Keratinocyte (primary cell): ENCODE data around the gene RFTN1.

ENCODE experiments used
- CTCF ChIP-seq, 3 experiments: IDR thresholded peaks in 1 of 3; conservative IDR thresholded peaks in 1 of 3; optimal IDR thresholded peaks in 1 of 3; 2 replicates in 2 of 3; 3 replicates in 1 of 3; pipeline versions ENCODE3 to v1.5.1; 2011; ENCODE audit warnings: low read length in 3 of 3, mild to moderate bottlenecking in 3 of 3, moderate library complexity in 2 of 3, control low read depth in 1 of 3, inconsistent platforms in 1 of 3; ENCODE audit not compliant: insufficient read depth in 2 of 3; ENCODE audit errors: extremely low read depth in 1 of 3
- EZH2 ChIP-seq: IDR thresholded peaks from one replicate; pipeline ENCODE4 v1.6.1; 2012; ENCODE audit warnings: inconsistent platforms, mild to moderate bottlenecking, low read length, moderate library complexity

GRCh38 chr3:16545413-16546185, 32.1 kb upstream of the RFTN1 start:
- no peak for TF ChIP-seq CTCF (optimal IDR thresholded peaks at IDR 0.05 in 1 of 3, IDR thresholded peaks at IDR 0.05 in 1 of 3, conservative IDR thresholded peaks at IDR 0.05 in 1 of 3; ENCODE audit: extremely low read depth in 1 of 3, insufficient read depth in 2 of 3, low read length in 3 of 3)
- TF ChIP-seq EZH2: no peak
